Measurements from ENCODE around the gene GLCCI1.
A peak's percentile ranks its signal among the peaks of the same experiment; 100 is the strongest.

Gene GLCCI1

DNA sequence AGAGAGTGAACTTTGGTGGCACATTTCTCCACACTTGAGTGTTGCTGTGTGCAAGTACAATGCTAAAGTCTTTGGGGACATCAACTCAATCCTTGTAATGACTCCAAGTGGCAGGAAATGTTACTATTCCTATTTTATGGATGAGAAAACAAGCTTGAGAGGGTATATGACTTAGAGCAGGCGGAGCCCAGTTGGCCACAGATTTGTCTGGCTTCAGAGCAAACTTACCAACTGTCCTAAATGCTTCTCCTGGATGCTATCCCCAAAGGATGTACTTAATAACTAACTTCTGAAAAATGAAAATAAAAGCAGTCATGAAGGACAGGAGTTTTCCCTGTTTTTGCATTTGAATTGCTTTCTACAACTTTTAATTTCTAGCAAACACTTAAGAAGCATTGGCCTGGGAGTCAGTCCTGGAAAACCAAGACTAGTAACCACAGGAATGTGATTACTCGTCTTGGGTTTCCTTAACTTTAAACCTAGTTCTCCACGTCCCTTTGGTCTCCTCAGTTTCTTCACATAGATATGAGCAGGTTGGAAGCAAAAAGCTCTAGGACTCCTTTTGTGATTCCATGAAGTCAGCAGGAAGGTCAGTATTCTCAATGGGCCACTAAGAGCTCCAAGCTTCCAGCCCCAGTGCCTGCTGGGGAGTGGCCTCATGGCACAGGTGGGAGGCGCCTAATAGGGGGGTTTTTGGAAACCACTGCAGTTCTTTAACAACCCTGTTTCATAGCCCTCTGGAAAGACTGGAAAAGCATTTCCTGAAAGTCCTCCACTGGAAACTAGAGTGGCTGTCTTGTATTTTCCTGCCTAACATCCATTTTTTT lies 140.8 kb downstream of the GLCCI1 start:
- Mint-ChIP-seq H3K27me3 (no peaks in the 10 kb centered on the region), H3K4me3 (no peak overlapping the region), H3K27ac (no peak overlapping the region), H3K9me3 (no peaks in the 10 kb centered on the region), H3K4me1 (ENCODE audit: low read depth in 2 of 2) (peaks cover 31 to 33% of the 10 kb centered on the region in 2 donors), H3K36me3 (ENCODE audit: insufficient read depth) (peaks cover 3% of the 10 kb centered on the region)
- DNase-seq (no peak), ATAC-seq (replicated peaks) (no peak)

DNA sequence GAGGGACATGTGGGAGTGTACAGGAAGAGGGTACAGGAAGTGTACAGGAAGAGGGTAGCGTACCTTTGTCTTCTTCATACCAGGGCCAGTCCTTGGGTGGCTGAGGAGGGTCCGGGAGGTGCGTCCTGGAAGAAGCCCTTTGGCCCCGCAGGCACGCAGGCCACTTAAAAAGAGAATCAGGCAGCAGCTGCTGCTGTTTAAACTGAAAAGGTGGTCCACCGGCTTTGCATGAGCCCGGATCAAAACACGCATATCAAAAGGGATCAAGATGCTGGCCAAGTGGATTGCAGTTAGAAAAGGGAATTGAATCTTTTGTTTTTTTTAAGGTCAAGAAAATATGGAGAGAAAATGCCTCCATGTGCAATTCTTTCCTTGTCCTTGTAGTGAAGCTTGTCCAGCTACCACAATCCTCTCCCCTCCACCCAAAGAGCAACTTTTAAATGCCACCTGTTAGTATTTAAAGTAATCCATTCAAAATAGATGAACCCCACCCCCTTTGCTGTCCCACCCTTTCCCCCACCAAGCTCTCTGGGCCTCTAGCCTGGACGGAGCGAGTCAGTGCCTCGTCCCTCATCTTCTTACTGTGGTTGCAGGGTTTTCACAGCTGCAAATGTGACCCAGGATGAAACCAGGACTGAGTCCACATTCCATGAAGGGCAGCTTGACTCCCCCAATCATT lies 142.8 kb downstream of the GLCCI1 start:
- ATAC-seq (replicated peaks) (no peak), DNase-seq (no peak)
- Mint-ChIP-seq H3K27me3 (no peaks in the 10 kb centered on the region), H3K27ac (no peak overlapping the region), H3K4me1 (ENCODE audit: low read depth in 2 of 2) (peaks cover 30% of the 10 kb centered on the region in 2 donors), H3K9me3 (no peaks in the 10 kb centered on the region), H3K4me3 (no peak overlapping the region), H3K36me3 (ENCODE audit: insufficient read depth) (peaks cover 3% of the 10 kb centered on the region)

DNA sequence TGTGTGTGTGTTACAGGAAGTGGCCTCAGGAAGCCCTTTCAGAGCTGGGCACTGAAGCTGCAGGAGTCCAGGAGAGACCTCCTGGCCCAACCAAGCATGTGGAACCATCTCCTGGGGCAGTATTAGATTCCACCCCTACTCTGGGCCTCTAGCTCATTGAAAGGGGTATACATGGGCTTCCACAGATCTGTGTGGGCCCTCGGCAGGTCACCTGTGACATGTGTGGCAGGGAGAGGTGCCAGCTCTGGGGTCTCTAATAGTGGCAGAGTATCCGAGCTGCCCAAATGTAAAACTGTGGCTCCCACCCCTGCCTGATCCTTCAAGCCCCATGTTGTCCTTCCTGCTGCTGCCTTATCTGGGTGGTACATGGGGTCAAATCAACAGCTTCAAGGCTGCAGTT lies 144.1 kb downstream of the GLCCI1 start:
- H3K9me3 Mint-ChIP-seq = no peaks in the 10 kb centered on the region
- DNase-seq = no peak
- H3K27me3 Mint-ChIP-seq = no peaks in the 10 kb centered on the region
- no peak overlapping the region for H3K4me3 Mint-ChIP-seq
- H3K36me3 Mint-ChIP-seq (ENCODE audit: insufficient read depth) = peaks cover 3% of the 10 kb centered on the region
- H3K4me1 Mint-ChIP-seq (ENCODE audit: low read depth in 2 of 2) = peaks cover 34 to 40% of the 10 kb centered on the region in 2 donors
- H3K27ac Mint-ChIP-seq = no peak overlapping the region
- no peak for ATAC-seq (replicated peaks)

DNA sequence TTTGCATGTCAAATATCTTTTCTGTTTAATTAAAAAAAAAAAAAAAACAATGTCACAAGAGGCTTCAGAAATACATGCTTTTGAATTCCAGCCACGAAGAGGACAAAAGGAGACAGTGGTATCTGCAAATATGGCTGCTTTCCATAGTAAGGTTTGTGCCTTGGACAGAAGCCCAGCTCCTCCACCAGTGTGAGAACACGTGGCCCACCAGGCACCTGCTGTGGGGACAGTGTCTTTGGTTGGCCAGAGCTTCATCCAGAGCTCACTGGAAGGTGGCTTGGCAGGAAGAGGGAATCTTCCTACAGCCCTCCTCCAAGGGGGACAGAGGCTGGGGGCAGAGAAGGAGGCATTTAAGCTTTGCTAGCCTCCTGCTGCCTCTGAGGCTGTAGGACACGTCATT lies 144.6 kb downstream of the GLCCI1 start:
- peaks cover 34 to 40% of the 10 kb centered on the region in 2 donors for H3K4me1 Mint-ChIP-seq (ENCODE audit: low read depth in 2 of 2)
- peaks cover 3% of the 10 kb centered on the region for H3K36me3 Mint-ChIP-seq (ENCODE audit: insufficient read depth)
- H3K27ac Mint-ChIP-seq = peak overlapping the region in 1 of 2 donors; percentile 41
- DNase-seq (no peak), ATAC-seq (replicated peaks) (no peak)
- H3K4me3 Mint-ChIP-seq = no peak overlapping the region
- no peaks in the 10 kb centered on the region for H3K27me3 Mint-ChIP-seq
- H3K9me3 Mint-ChIP-seq = no peaks in the 10 kb centered on the region

DNA sequence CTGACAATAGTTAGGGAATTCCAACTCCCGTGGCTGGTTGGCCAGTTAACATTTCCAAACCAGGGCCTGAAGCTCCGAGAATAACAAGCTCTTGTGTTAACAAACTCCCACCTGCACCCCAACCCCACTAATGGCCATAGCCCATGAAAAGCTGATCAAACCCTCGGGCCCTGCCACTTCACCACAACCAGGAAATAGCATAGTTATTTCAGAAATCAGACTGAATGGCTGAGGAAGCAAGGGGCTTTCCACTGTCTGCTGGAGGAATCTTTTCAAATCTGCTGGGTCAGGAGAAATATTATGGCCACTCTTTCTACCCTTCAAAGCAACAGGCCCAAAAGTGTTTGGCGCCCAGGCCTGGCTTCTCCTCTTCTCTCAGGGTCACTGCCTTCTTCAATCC lies 145.6 kb downstream of the GLCCI1 start:
- DNase-seq (no peak), ATAC-seq (replicated peaks) (peak; percentile 59)
- Mint-ChIP-seq H3K27me3 (no peaks in the 10 kb centered on the region), H3K4me3 (no peak overlapping the region), H3K27ac (peak overlapping the region; percentile 25 to 55), H3K4me1 (ENCODE audit: low read depth in 2 of 2) (peaks cover 38 to 40% of the 10 kb centered on the region in 2 donors), H3K9me3 (no peaks in the 10 kb centered on the region), H3K36me3 (ENCODE audit: insufficient read depth) (peaks cover 3% of the 10 kb centered on the region)

DNA sequence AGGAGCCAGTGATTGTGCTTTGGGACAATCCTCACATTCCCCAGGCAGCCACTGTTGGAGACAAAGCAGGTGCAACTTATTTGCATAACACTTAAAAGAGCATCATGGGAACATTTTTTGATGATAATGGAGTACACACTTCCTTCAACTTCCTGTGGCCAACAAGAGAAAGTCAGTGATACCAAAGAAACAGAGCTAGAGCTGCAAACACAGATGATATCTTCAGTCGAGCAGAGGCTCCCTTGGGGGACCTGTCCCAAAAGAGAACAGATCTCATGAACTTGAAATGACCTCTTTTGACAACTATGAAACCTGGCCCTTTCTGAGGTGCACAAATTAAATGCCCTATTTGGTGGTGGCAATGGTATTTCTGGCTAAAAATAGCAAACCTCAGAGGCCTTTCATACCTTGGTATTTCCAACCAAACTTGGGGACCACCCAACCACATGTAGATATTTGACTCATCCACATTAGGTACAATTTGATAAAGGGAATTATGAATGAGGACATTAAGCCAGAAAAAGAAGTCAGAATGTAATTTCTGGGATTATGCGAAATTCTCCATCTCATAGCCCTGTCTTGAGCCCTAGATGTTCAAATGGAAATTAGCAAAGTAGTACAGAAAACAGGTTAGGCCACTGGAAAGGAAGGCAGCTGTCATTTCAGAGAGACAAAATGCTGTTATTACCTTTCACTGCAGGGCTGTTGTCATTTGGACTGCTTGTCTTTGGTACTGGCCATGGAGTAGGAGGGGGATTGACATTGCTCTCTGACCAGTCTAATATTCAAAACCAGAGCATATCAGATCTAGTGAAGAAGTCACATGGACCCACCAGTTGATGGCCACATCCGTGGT lies 147.2 kb downstream of the GLCCI1 start:
- peak overlapping the region; percentile 5 to 44 for H3K4me3 Mint-ChIP-seq
- no peaks in the 10 kb centered on the region for H3K27me3 Mint-ChIP-seq
- H3K36me3 Mint-ChIP-seq (ENCODE audit: insufficient read depth) = peaks cover 3% of the 10 kb centered on the region
- H3K4me1 Mint-ChIP-seq (ENCODE audit: low read depth in 2 of 2) = peaks cover 38 to 50% of the 10 kb centered on the region in 2 donors
- H3K9me3 Mint-ChIP-seq = no peaks in the 10 kb centered on the region
- DNase-seq (no peak), ATAC-seq (replicated peaks) (peak; percentile 77)
- H3K27ac Mint-ChIP-seq = peak overlapping the region; percentile 25 to 55

DNA sequence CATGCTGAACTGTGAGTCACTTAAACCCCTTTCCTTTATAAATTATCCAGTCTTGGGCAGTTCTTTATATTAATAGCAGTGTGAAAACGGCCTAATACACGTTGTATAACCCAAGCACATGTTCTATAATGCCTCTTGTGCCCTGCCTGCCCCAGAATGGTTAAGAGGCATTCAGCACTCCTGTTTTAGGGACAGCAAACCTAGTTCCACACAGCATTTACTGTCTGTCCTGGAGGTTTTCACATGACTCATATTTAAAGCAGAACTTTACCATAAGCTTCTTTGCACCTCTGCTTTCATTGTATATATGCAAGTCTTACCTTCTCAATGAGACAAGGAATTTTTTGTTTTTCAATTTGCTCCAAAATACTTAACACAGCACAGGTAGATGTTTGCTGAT lies 148.6 kb downstream of the GLCCI1 start:
- DNase-seq (no peak), ATAC-seq (replicated peaks) (no peak)
- Mint-ChIP-seq H3K27me3 (no peaks in the 10 kb centered on the region), H3K4me3 (peak overlapping the region in 1 of 2 donors; percentile 13), H3K27ac (no peak overlapping the region), H3K36me3 (ENCODE audit: insufficient read depth) (peaks cover 3% of the 10 kb centered on the region), H3K4me1 (ENCODE audit: low read depth in 2 of 2) (peaks cover 48 to 63% of the 10 kb centered on the region in 2 donors), H3K9me3 (no peaks in the 10 kb centered on the region)

DNA sequence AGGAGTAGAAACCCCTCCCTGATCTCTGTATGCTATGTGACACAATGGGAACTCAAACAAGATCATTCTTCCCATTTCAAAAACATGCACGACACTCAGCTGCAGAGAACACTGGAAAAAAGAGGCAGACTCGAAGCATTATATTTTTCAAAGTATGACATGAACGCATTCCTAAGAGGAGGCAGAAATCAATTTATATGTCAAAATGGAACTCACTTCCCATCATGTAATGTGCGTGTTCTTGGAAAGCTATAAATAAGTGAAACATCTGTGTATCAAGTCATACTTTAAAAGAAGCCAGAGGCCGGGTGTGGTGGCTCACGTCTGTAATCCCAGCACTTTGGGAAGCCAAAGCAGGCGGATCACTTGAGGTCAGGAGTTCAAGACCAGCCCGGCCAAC lies 150.7 kb downstream of the GLCCI1 start:
- no peaks in the 10 kb centered on the region for H3K9me3 Mint-ChIP-seq
- no peak overlapping the region for H3K4me3 Mint-ChIP-seq
- ATAC-seq (replicated peaks) = no peak
- no peak for DNase-seq
- peaks cover 3% of the 10 kb centered on the region for H3K36me3 Mint-ChIP-seq (ENCODE audit: insufficient read depth)
- no peaks in the 10 kb centered on the region for H3K27me3 Mint-ChIP-seq
- H3K4me1 Mint-ChIP-seq (ENCODE audit: low read depth in 2 of 2) = peaks cover 45 to 56% of the 10 kb centered on the region in 2 donors
- no peak overlapping the region for H3K27ac Mint-ChIP-seq

DNA sequence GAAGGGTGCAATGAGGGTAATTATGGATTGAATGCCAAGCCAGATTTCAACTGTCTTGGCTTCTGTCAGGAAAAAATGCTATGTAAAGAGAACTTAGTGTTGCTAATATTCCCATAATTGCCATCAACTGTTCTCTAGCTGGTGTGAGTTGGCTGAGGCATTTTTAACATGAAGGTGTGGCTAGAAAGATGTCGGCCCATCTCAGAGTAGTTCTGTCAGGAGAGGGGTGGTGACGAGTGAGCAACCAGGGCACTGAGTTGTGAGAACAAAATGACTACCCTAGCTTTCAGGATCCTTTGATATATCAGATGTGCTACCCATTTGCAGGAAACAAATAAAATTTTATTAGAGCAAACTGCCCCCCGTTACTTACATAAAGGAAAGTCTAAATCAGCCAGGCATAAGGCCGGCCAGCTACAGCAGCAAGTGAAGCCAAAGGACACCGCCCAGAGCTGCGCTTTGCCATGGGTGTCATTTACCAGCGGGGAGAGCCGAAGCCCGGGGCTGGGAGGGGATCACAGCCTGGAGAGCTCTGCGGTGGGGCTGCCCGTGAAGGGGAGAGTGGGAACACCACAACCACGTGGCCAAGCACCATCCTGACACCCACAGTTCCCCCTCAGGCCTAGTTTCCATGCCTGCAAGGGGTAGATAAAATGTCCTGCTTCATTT lies 151.9 kb downstream of the GLCCI1 start:
- Mint-ChIP-seq H3K9me3 (peaks cover 0 to 5% of the 10 kb centered on the region in 2 donors), H3K4me1 (ENCODE audit: low read depth in 2 of 2) (peaks cover 44 to 57% of the 10 kb centered on the region in 2 donors), H3K36me3 (ENCODE audit: insufficient read depth) (peaks cover 7% of the 10 kb centered on the region), H3K4me3 (peak overlapping the region in 1 of 2 donors; percentile 61), H3K27me3 (no peaks in the 10 kb centered on the region), H3K27ac (peak overlapping the region; percentile 46 to 73)
- DNase-seq = no peak
- no peak for ATAC-seq (replicated peaks)

DNA sequence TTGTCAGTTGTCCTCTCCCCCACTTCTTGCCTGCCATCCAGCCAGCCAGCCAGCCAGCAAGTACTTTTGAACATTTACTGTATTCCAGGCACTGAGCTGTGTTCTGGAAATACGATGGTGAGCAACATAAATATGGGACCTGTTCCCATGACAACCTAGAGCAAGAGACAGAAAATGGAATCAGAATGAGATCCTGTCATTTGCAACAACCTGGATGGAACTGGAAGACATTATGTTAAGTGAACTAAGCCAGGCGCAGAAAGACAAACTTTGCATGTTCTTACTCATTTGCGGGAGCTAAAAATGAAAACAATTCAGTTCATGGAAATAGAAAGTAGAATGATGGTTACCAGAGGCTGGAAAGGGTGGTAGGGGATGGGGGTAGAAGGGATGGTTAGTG lies 152.6 kb downstream of the GLCCI1 start:
- peak overlapping the region; percentile 46 to 73 for H3K27ac Mint-ChIP-seq
- H3K27me3 Mint-ChIP-seq = no peaks in the 10 kb centered on the region
- no peak for ATAC-seq (replicated peaks)
- peaks cover 14% of the 10 kb centered on the region for H3K36me3 Mint-ChIP-seq (ENCODE audit: insufficient read depth)
- no peak overlapping the region for H3K4me3 Mint-ChIP-seq
- no peak for DNase-seq
- peaks cover 0 to 7% of the 10 kb centered on the region in 2 donors for H3K9me3 Mint-ChIP-seq
- H3K4me1 Mint-ChIP-seq (ENCODE audit: low read depth in 2 of 2) = peaks cover 45 to 57% of the 10 kb centered on the region in 2 donors

DNA sequence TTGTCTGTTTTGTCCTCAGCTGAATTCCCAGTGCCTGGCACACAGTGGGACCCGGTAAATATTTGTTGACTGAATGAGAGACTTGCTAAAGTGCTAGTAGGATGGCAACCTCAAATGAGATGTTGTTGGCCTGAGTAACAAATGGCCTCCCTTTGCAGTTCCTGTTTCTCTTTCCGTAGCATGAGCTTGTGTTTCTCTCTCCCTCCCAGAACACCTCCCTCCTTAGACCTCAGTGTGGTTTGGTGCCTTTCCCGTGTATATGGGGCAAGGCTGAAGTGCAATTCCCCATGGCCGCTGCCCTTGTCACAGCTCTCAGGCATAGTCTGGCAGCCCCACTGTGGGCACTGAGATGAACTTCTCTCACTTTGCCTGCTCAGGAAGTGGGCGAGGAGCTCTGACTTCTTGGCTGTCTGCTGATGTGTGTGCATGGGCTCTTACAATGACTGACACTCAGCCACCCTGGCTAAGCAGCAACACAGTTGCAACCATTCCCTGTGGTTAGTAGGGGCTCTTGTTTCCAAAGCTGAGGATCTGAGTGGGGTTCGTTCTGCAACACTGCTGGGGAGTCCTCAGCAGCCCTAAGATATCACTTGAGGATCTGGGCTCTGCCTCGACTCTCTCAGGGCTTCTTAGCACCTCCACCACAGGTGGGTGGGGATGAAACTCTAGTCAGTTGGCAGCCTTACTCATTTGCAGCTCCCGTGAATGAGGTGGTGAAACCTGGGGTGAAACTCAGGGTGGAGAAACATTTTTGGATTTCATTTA lies 157.3 kb downstream of the GLCCI1 start:
- DNase-seq = peak; percentile 82 to 84 (median 82)
- Mint-ChIP-seq H3K36me3 (ENCODE audit: insufficient read depth) (peaks cover 32% of the 10 kb centered on the region), H3K27me3 (no peaks in the 10 kb centered on the region), H3K27ac (peak overlapping the region; percentile 94 to 96), H3K4me3 (peak overlapping the region; percentile 75), H3K9me3 (peaks cover 0 to 7% of the 10 kb centered on the region in 2 donors), H3K4me1 (ENCODE audit: low read depth in 2 of 2) (peaks cover 70% of the 10 kb centered on the region in 2 donors)
- peak; percentile 85 for ATAC-seq (replicated peaks)

DNA sequence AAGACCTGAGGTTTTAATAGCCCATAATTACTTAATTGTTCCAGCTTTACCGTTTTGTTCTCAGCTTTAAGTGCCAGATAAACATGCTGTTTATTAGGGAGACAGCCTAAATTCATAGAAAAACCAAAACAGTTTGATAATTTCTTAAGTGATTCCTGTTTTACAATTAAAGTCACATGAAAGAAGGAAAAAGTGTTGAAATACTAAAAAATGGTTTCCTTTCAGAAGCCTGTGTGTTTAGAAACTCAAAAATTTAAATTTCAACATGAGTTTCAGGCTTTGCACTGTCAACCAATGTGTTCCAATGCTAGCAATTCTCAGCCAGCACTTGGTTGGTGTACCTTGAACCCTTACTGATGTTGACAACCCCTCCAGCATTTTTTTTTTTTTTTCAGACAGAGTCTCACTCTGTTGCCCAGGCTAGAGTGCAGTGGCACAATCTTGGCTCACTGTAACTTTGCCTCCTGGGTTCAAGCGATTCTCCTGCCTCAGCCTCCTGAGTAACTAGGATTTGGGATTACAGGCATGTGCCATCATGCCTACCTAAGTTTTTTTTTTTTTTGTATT lies 158.1 kb downstream of the GLCCI1 start:
- DNase-seq = no peak
- peaks cover 69 to 71% of the 10 kb centered on the region in 2 donors for H3K4me1 Mint-ChIP-seq (ENCODE audit: low read depth in 2 of 2)

More for the DNA sequence above, 158.1 kb downstream of the GLCCI1 start:
- Mint-ChIP-seq H3K27me3 (no peaks in the 10 kb centered on the region), H3K4me3 (peak overlapping the region; percentile 75), H3K27ac (peak overlapping the region; percentile 94 to 96), H3K9me3 (peaks cover 0 to 7% of the 10 kb centered on the region in 2 donors), H3K36me3 (ENCODE audit: insufficient read depth) (peaks cover 32% of the 10 kb centered on the region)
- no peak for ATAC-seq (replicated peaks)
